HG03066 (cell line): ENCODE measurements around the gene RPEL1.
"Not testable (repeated sequence)": the region's sequence is repeated elsewhere in the genome, so short reads cannot be mapped to it uniquely, and the experiment has no call there.

Source experiments
- ATAC-seq: cut with Tn5 transposase; IDR thresholded peaks from one replicate; pipeline ENCODE4 v1.9.1; 2021; ENCODE audit warnings: low read depth; ENCODE audit not compliant: unreplicated experiment

Gene RPEL1

GRCh38 chr10:103245587-103245986 lies at the start of gene RPEL1:
TSS of gene RPEL1 (plus strand) at chr10:103245887. CDS start at chr10:103245997, 110 bp downstream.
- ATAC-seq = not testable (repeated sequence)

GRCh38 chr10:103196516-103196915 lies 49.2 kb upstream of the RPEL1 start:
- no peak for ATAC-seq

GRCh38 chr10:103197174-103197573 lies 48.5 kb upstream of the RPEL1 start:
- no peak for ATAC-seq

- ATAC-seq = no peak
Measured at GRCh38 chr10:103197903-103198302, 47.8 kb upstream of the RPEL1 start.

- no peak for ATAC-seq
Measured at GRCh38 chr10:103198648-103199047, 47.0 kb upstream of the RPEL1 start.

- ATAC-seq = no peak
Measured at GRCh38 chr10:103199488-103199887, 46.2 kb upstream of the RPEL1 start.

GRCh38 chr10:103202319-103202718 lies 43.4 kb upstream of the RPEL1 start:
- no peak for ATAC-seq

GRCh38 chr10:103203466-103203865 lies 42.2 kb upstream of the RPEL1 start:
- ATAC-seq = no peak

GRCh38 chr10:103204353-103205255 lies 41.1 kb upstream of the RPEL1 start:
- no peak for ATAC-seq

GRCh38 chr10:103205401-103205800 lies 40.3 kb upstream of the RPEL1 start:
- ATAC-seq = not testable (repeated sequence)

GRCh38 chr10:103206715-103207114 lies 39.0 kb upstream of the RPEL1 start:
- not testable (repeated sequence) for ATAC-seq

- no peak for ATAC-seq
Measured at GRCh38 chr10:103207141-103207540, 38.5 kb upstream of the RPEL1 start.

GRCh38 chr10:103207643-103208042 lies 38.0 kb upstream of the RPEL1 start:
- ATAC-seq = not testable (repeated sequence)

GRCh38 chr10:103210262-103210661 lies 35.4 kb upstream of the RPEL1 start:
- not testable (repeated sequence) for ATAC-seq

GRCh38 chr10:103215601-103216000 lies 30.1 kb upstream of the RPEL1 start:
- no peak for ATAC-seq

- not testable (repeated sequence) for ATAC-seq
Measured at GRCh38 chr10:103216362-103216761, 29.3 kb upstream of the RPEL1 start.

- ATAC-seq = no peak
Measured at GRCh38 chr10:103224133-103224532, 21.6 kb upstream of the RPEL1 start.

- not testable (repeated sequence) for ATAC-seq
Measured at GRCh38 chr10:103224721-103225120, 21.0 kb upstream of the RPEL1 start.

- no peak for ATAC-seq
Measured at GRCh38 chr10:103225939-103226338, 19.7 kb upstream of the RPEL1 start.

- no peak for ATAC-seq
Measured at GRCh38 chr10:103227416-103227815, 18.3 kb upstream of the RPEL1 start.

GRCh38 chr10:103231047-103231551 lies 14.6 kb upstream of the RPEL1 start:
- no peak for ATAC-seq

- ATAC-seq = no peak
Measured at GRCh38 chr10:103232131-103232673, 13.5 kb upstream of the RPEL1 start.
